ENCODE data around the gene MUS81.
"Not testable (repeated sequence)": the region's sequence is repeated elsewhere in the genome, so short reads cannot be mapped to it uniquely, and the experiment has no call there.

DNA sequence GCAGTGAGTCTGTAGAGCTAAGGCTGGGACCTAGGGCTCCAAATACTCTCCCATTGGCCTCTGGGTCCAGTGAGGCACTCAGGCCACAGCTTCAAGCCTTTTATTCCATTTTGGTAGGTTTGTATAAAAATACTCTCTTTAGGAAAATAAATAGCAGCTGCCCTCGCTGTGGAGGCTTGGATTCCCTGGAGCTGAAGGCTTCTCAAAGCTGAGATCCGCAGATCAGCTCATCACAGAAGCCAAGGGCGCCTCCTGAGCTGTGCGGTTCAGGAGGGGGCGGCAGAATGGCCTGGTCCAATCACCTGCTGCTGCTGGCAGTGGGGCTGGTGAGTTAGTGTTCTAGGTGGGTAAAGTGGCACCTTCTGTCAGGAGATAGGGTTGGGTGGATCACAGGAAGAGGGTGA, 31.9 kb downstream of the MUS81 start:
- TF ChIP-seq FOXA1 (IDR thresholded peaks at IDR 0.05); FOXM1 (IDR thresholded peaks at IDR 0.05; ENCODE audit: borderline replicate concordance); SUZ12 (IDR thresholded peaks at IDR 0.05); FOXK2 (IDR thresholded peaks at IDR 0.05); SP1 (IDR thresholded peaks at IDR 0.05); BHLHE40 (IDR thresholded peaks at IDR 0.05; ENCODE audit: borderline replicate concordance); NFRKB (IDR thresholded peaks at IDR 0.05); ARNT (IDR thresholded peaks at IDR 0.05); ZNF384 (IDR thresholded peaks at IDR 0.05); HDGF (IDR thresholded peaks at IDR 0.05; ENCODE audit: borderline replicate concordance); ELF4 (IDR thresholded peaks at IDR 0.05); L3MBTL2 (conservative IDR thresholded peaks at IDR 0.05): not testable (repeated sequence)

All from HEK293T (cell line).